ENCODE results near the gene SLC9A1.

- TF ChIP-seq ZNF549 (tag by site-specific recombination; IDR thresholded peaks at IDR 0.05) (no peak), ZNF10 (tag by site-specific recombination; IDR thresholded peaks at IDR 0.05) (no peak), ZNF426 (tag by site-specific recombination; IDR thresholded peaks at IDR 0.05) (no peak), ZSCAN4 (tag by site-specific recombination; IDR thresholded peaks at IDR 0.05) (no peak), YY1 (tag by site-specific recombination; IDR thresholded peaks at IDR 0.05) (no peak), AEBP2 (tag by site-specific recombination; IDR thresholded peaks at IDR 0.05; ENCODE audit: borderline replicate concordance) (no peak), BCL11A (tag by site-specific recombination; IDR thresholded peaks at IDR 0.05; ENCODE audit: low read depth) (no peak), CTCF (tag by site-specific recombination; IDR thresholded peaks at IDR 0.05) (no peak), PRDM4 (tag by site-specific recombination; IDR thresholded peaks at IDR 0.05) (no peak), ZNF335 (tag by site-specific recombination; conservative IDR thresholded peaks at IDR 0.05) (no peak)
Measured at GRCh38 chr1:27179379-27179778, 24.5 kb upstream of the SLC9A1 start.

Measured in HEK293 (cell line).